HG03135 (cell line): ENCODE data around the gene KLHL14.
"Not testable (repeated sequence)": the region's sequence is repeated elsewhere in the genome, so short reads cannot be mapped to it uniquely, and the experiment has no call there.

ENCODE experiments used
- ATAC-seq: cut with Tn5 transposase; IDR thresholded peaks from one replicate; pipeline ENCODE4 v1.9.1; 2021; ENCODE audit warnings: mild to moderate bottlenecking, moderate library complexity; ENCODE audit not compliant: unreplicated experiment

Gene KLHL14

GRCh38 chr18:32661486-32662299, 111.1 kb downstream of the KLHL14 start:
- ATAC-seq: no peak

- ATAC-seq: not testable (repeated sequence)
These were observed 118.3 kb downstream of the KLHL14 start for GRCh38 chr18:32654507-32654906.

GRCh38 chr18:32637659-32638058, 135.2 kb downstream of the KLHL14 start:
- not testable (repeated sequence) for ATAC-seq

- no peak for ATAC-seq
These were observed 135.6 kb downstream of the KLHL14 start for GRCh38 chr18:32637226-32637625.

- ATAC-seq: no peak
These were observed 137.9 kb downstream of the KLHL14 start for GRCh38 chr18:32634876-32635431.

- no peak for ATAC-seq
These were observed 142.7 kb downstream of the KLHL14 start for GRCh38 chr18:32629981-32630700.

- no peak for ATAC-seq
These were observed 143.5 kb downstream of the KLHL14 start for GRCh38 chr18:32629292-32629691.

GRCh38 chr18:32624182-32624723, 148.6 kb downstream of the KLHL14 start:
- ATAC-seq: no peak

- ATAC-seq: no peak
These were observed 149.3 kb downstream of the KLHL14 start for GRCh38 chr18:32623563-32623962.
